SU-DHL-6 (cell line): ENCODE data around the gene INSIG2.

ENCODE experiments used
- CTCF ChIP-seq: fragments of 200-600 bp; sonication (generic); IDR thresholded peaks from one replicate; pipeline ENCODE4 v1.5.1; 2017; ENCODE audit warnings: antibody characterized with exemption, mild to moderate bottlenecking, low read length, moderate library complexity; ENCODE audit not compliant: insufficient read depth, poor library complexity, severe bottlenecking
- EZH2phosphoT487 ChIP-seq: fragments of 200-600 bp; sonication (generic), shearing (Covaris generic); conservative IDR thresholded peaks from 2 replicates; pipeline ENCODE4 v1.6.1; 2018; ENCODE audit warnings: mild to moderate bottlenecking, antibody characterized with exemption, low read length, moderate library complexity, mixed read lengths

GRCh38 chr2:118123561-118124232, 35.4 kb downstream of the INSIG2 start:
- no peak for TF ChIP-seq CTCF
- TF ChIP-seq EZH2phosphoT487 = no peak
